ENCODE data around the gene VAT1L. TPM values are rescaled to one million over a fixed set of nuclear protein-coding genes. Genes with fewer than 3 reads are reported as not detected.
A peak's percentile ranks its signal among the peaks of the same experiment; 100 is the strongest.

VAT1L gene
- polyA plus RNA-seq, 1 donor: 14.8 TPM

DNA sequence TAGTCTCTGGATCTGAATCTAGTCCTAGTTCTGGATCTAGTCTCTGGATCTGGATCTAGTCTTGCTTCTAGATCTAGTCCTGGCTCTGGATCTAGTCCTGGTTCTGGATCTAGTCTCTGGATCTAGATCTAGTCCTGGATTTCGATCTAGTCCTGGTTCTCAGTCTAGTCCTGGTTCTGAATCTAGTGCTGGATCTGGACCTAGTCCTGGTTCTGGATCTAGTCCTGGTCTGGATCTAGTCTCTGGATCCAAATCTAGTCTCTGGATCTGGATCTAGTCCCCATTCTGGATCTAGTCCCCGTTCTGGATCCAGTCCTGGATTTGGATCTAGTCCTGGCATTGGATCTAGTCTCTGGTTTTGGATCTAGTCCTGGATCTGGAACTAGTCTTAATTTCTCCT is 29.9 kb upstream of the VAT1L start:
- Histone ChIP-seq H3K27me3 (ENCODE audit: control insufficient read depth, insufficient read depth, low read length) (no peaks in the 10 kb centered on the region), H3K4me1 (ENCODE audit: control insufficient read depth, insufficient read depth, low read length) (no peaks in the 10 kb centered on the region), H3K9me3 (ENCODE audit: control insufficient read depth, low read depth, low read length) (no peaks in the 10 kb centered on the region), H3K36me3 (ENCODE audit: control insufficient read depth, insufficient read depth, low read length) (no peaks in the 10 kb centered on the region), H3K4me3 (ENCODE audit: low read length) (no peak overlapping the region), H3K27ac (ENCODE audit: low read length) (no peak overlapping the region)
- no peak for DNase-seq
- WGBS (ENCODE audit: insufficient coverage, low lambda C conversion rate): 100% methylated on average over 1 of the region's 2 CpGs

DNA sequence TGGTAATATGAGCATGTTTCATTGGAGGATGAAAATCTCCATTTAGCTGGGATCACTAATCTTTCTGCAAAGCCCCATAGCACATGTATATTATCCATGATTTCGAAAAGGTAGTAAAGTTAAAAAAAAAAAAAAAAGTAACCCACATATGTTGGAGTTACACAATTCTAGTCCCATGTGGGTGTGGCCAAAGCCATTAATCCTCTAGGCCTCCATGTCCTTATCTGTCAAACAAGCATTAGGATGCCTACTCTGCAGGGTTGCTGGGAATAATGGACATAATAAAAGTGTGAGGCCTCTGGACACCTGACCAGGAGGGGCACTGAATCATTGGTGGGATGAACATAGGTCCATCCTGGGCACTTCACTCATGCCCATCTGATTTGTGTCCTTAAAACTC is 29.2 kb upstream of the VAT1L start:
- Histone ChIP-seq H3K9me3 (ENCODE audit: control insufficient read depth, low read depth, low read length) (no peaks in the 10 kb centered on the region), H3K4me3 (ENCODE audit: low read length) (no peak overlapping the region), H3K27ac (ENCODE audit: low read length) (no peak overlapping the region), H3K4me1 (ENCODE audit: control insufficient read depth, insufficient read depth, low read length) (no peaks in the 10 kb centered on the region), H3K36me3 (ENCODE audit: control insufficient read depth, insufficient read depth, low read length) (no peaks in the 10 kb centered on the region), H3K27me3 (ENCODE audit: control insufficient read depth, insufficient read depth, low read length) (no peaks in the 10 kb centered on the region)
- DNase-seq: peak; percentile 26 to 51
- no CpG with 5 or more reads among the region's 1 CpG for WGBS (ENCODE audit: insufficient coverage, low lambda C conversion rate)

DNA sequence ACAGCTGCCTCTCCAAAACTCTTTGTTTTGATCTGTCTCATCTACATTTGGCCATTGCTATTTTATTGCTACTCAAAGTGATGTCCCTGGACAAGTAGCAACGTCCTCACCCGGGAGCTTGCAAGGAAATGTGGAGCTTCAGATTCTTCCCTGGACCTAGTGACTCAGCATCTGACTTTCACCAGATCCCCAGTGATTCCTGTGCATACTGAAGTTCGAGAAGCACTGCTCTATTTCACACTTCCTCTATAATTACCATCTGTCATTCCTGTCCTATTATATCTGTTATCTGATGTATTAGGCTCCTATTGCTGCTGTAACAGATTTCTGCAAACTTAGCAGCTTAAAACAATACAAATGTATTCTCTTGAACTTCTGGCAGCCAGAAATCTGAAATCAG is 28.5 kb upstream of the VAT1L start:
- Histone ChIP-seq H3K4me1 (ENCODE audit: control insufficient read depth, insufficient read depth, low read length) (no peaks in the 10 kb centered on the region), H3K27me3 (ENCODE audit: control insufficient read depth, insufficient read depth, low read length) (no peaks in the 10 kb centered on the region), H3K9me3 (ENCODE audit: control insufficient read depth, low read depth, low read length) (no peaks in the 10 kb centered on the region), H3K36me3 (ENCODE audit: control insufficient read depth, insufficient read depth, low read length) (no peaks in the 10 kb centered on the region), H3K4me3 (ENCODE audit: low read length) (no peak overlapping the region), H3K27ac (ENCODE audit: low read length) (no peak overlapping the region)
- no peak for DNase-seq
- 43% methylated on average over 1 of the region's 3 CpGs for WGBS (ENCODE audit: insufficient coverage, low lambda C conversion rate)

DNA sequence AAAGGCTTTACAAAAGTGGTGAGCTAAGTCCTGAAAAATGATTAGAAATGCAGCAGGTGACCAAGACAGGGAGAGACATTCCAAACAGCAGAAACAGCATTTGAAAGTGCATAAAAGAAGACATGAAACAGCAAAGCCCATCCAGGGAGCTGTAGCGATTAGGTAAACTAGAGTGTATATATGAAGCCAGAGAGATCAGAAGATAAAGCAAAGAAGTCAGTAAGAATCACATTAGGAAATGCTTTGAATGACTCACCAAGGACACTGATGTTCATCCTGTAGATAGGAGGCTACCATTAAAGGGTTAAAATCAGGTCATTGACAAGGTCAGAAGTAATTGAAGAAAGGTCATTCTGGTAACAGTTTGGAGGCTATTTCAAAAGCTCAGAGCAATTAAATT is 27.6 kb upstream of the VAT1L start:
- 80% methylated on average over 1 of the region's 1 CpG for WGBS (ENCODE audit: insufficient coverage, low lambda C conversion rate)
- no peaks in the 10 kb centered on the region for H3K4me1 ChIP-seq (ENCODE audit: control insufficient read depth, insufficient read depth, low read length)
- H3K4me3 ChIP-seq (ENCODE audit: low read length): no peak overlapping the region
- no peaks in the 10 kb centered on the region for H3K27me3 ChIP-seq (ENCODE audit: control insufficient read depth, insufficient read depth, low read length)
- DNase-seq: no peak
- H3K9me3 ChIP-seq (ENCODE audit: control insufficient read depth, low read depth, low read length): no peaks in the 10 kb centered on the region
- H3K27ac ChIP-seq (ENCODE audit: low read length): no peak overlapping the region
- no peaks in the 10 kb centered on the region for H3K36me3 ChIP-seq (ENCODE audit: control insufficient read depth, insufficient read depth, low read length)

DNA sequence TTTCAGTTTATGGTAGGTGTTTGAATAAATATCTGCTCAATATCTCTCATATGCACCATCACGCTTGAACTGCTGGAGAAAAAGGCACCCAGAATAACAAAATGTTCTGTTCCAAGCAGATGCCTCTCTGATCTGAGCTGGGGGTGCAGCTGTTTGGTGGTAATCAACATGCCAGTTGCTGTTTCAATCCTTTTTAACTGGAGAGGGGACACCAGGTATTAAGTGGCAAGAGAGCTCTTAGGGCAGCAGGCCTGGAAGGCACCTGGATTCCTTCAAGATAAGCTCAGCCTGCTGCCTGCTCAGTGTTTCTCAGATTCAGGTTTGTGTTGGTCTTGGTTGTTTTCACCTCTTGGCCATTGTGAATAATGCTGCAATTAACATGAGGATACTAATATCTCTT is 27.2 kb upstream of the VAT1L start:
- DNase-seq: no peak
- H3K9me3 ChIP-seq (ENCODE audit: control insufficient read depth, low read depth, low read length): no peaks in the 10 kb centered on the region
- no peaks in the 10 kb centered on the region for H3K4me1 ChIP-seq (ENCODE audit: control insufficient read depth, insufficient read depth, low read length)
- no peak overlapping the region for H3K27ac ChIP-seq (ENCODE audit: low read length)
- no peaks in the 10 kb centered on the region for H3K36me3 ChIP-seq (ENCODE audit: control insufficient read depth, insufficient read depth, low read length)
- WGBS (ENCODE audit: insufficient coverage, low lambda C conversion rate): no CpG with 5 or more reads among the region's 1 CpG
- no peaks in the 10 kb centered on the region for H3K27me3 ChIP-seq (ENCODE audit: control insufficient read depth, insufficient read depth, low read length)
- H3K4me3 ChIP-seq (ENCODE audit: low read length): no peak overlapping the region

DNA sequence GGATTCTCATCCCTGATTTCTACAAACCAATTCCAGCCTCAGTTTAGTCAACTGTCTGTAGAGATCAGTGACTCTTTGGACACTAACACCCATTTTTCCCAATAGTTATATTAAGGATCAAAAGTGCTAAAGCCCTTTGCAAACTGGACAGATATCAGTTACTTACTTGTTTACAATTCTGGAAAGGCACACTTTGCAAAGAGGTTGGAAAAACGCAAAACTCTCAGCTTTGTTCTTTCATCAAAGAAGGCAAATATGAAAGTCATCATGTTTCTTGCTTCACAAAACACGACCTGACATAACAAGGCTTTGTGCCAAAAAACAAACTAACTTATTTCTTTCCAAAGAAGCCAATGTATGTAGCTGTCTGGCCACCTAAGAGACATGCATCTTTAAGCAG is 26.1 kb upstream of the VAT1L start:
- Histone ChIP-seq H3K36me3 (ENCODE audit: control insufficient read depth, insufficient read depth, low read length) (no peaks in the 10 kb centered on the region), H3K9me3 (ENCODE audit: control insufficient read depth, low read depth, low read length) (no peaks in the 10 kb centered on the region), H3K4me3 (ENCODE audit: low read length) (no peak overlapping the region), H3K27ac (ENCODE audit: low read length) (no peak overlapping the region), H3K27me3 (ENCODE audit: control insufficient read depth, insufficient read depth, low read length) (no peaks in the 10 kb centered on the region), H3K4me1 (ENCODE audit: control insufficient read depth, insufficient read depth, low read length) (no peaks in the 10 kb centered on the region)
- 57% methylated on average over 1 of the region's 2 CpGs for WGBS (ENCODE audit: insufficient coverage, low lambda C conversion rate)
- DNase-seq: no peak

DNA sequence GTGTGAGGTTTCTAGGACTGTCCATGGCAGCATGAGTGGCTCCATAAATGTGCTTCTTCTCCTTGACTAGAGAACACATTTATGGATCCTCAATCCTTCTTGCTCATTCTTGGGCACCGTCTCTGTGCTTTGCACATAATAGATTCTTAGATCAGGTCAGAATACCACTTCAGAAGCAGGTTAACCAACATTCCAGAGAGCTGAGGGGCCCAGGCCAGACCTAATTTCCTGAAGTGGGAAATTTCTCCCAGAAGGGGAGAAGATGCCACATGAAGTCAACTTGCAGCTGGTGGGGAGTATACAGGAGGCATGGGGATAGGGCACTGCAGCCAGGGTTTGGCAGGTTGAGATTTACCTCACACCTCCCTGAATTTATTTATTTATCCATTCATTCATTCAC is 24.4 kb upstream of the VAT1L start:
- no peak for DNase-seq
- Histone ChIP-seq H3K36me3 (ENCODE audit: control insufficient read depth, insufficient read depth, low read length) (no peaks in the 10 kb centered on the region), H3K4me3 (ENCODE audit: low read length) (no peak overlapping the region), H3K27ac (ENCODE audit: low read length) (no peak overlapping the region), H3K27me3 (ENCODE audit: control insufficient read depth, insufficient read depth, low read length) (no peaks in the 10 kb centered on the region), H3K4me1 (ENCODE audit: control insufficient read depth, insufficient read depth, low read length) (no peaks in the 10 kb centered on the region), H3K9me3 (ENCODE audit: control insufficient read depth, low read depth, low read length) (no peaks in the 10 kb centered on the region)
- no CpG with 5 or more reads among the region's 1 CpG for WGBS (ENCODE audit: insufficient coverage, low lambda C conversion rate)

DNA sequence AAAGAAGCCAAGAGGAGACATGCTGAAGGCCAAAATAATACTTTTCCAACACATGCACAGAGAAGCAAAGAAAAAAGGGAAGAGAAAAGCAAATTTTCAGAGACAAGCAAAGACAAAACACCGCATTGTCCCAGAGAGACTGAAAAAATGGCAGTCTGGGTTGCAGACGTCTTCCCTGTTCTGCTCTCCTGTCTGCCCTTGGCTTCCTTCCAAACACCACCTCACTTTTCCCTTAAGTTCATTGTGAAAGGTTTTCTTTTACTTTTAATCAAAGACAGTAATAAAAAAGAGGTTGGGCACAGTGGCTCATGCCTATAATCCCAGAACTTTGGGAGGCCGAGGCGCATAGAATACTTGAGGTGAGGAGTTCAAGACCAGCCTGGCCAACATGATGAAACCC is 21.2 kb upstream of the VAT1L start:
- H3K9me3 ChIP-seq (ENCODE audit: control insufficient read depth, low read depth, low read length): no peaks in the 10 kb centered on the region
- no peak for DNase-seq
- no peak overlapping the region for H3K4me3 ChIP-seq (ENCODE audit: low read length)
- no peaks in the 10 kb centered on the region for H3K4me1 ChIP-seq (ENCODE audit: control insufficient read depth, insufficient read depth, low read length)
- WGBS (ENCODE audit: insufficient coverage, low lambda C conversion rate): no CpG with 5 or more reads among the region's 4 CpGs
- H3K27me3 ChIP-seq (ENCODE audit: control insufficient read depth, insufficient read depth, low read length): no peaks in the 10 kb centered on the region
- H3K36me3 ChIP-seq (ENCODE audit: control insufficient read depth, insufficient read depth, low read length): no peaks in the 10 kb centered on the region
- H3K27ac ChIP-seq (ENCODE audit: low read length): no peak overlapping the region

DNA sequence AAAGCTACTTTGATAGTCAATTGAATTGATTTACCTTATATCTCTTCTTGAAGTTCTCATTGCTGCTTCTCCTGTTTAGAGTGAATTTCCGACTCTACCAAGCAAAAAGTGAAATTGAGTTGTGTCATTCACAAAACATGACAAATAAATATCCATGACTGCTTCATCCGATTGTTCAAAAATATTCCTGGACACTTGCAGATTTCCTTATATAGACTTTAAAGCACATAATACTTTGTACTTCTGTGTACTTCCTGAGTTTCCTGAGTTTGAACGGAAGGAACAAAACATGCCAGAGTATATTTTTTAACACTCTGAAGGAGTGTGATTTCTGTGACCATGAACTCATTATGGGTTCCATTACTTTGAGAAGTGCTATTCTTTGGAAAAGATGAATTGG is 20.5 kb upstream of the VAT1L start:
- H3K27me3 ChIP-seq (ENCODE audit: control insufficient read depth, insufficient read depth, low read length): no peaks in the 10 kb centered on the region
- DNase-seq: no peak
- H3K9me3 ChIP-seq (ENCODE audit: control insufficient read depth, low read depth, low read length): no peaks in the 10 kb centered on the region
- H3K36me3 ChIP-seq (ENCODE audit: control insufficient read depth, insufficient read depth, low read length): no peaks in the 10 kb centered on the region
- H3K4me3 ChIP-seq (ENCODE audit: low read length): no peak overlapping the region
- no peaks in the 10 kb centered on the region for H3K4me1 ChIP-seq (ENCODE audit: control insufficient read depth, insufficient read depth, low read length)
- no CpG with 5 or more reads among the region's 3 CpGs for WGBS (ENCODE audit: insufficient coverage, low lambda C conversion rate)
- H3K27ac ChIP-seq (ENCODE audit: low read length): no peak overlapping the region

DNA sequence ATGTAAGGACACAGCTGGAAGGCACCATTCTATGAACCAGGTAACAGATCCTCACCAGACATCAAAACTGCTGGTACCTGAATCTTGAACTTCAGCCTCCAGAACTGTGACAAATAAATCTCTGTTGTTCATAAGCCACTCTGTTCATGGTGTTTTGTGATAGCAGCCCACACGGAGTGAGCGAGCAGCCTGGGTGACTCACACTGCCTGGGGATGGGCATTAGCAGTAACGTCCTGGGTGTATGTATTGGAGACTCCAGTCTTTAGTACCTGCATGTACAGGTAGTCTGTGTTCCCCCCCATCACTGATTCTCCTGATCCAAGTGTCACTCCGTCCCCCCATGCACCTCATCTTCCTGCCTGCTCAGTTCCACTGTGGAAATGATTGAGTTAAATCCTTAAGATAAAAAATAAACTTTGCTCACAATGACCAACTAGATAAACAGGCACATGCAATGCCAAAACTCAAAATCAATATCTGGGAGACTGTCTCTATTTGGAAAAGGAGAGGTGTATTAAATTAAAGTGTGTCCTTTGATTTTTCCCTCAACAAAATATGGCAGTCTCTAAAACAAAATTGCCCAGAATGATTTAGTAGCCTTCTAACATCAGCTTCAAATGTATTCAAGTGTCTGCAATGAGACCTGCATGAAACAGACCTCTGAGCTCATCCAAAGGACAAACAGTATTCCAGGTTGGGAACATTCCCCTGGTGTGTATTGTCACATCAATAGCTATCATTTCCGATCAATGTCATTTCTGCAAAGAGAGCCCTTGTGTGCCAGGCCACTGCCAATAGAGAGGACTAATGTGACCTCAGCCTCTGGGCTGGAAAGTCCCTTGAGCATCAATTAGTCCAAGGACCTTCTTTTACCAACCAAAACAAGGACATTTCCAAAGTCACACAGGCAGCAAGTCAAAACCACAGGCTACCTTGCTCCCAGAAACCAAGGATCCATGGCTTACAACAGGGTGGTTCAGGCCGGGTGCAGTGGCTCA is 12.2 kb upstream of the VAT1L start:
- no peak for DNase-seq
- H3K27ac ChIP-seq (ENCODE audit: low read length): no peak overlapping the region
- no peak overlapping the region for H3K4me3 ChIP-seq (ENCODE audit: low read length)
- H3K27me3 ChIP-seq (ENCODE audit: control insufficient read depth, insufficient read depth, low read length): no peaks in the 10 kb centered on the region
- H3K4me1 ChIP-seq (ENCODE audit: control insufficient read depth, insufficient read depth, low read length): no peaks in the 10 kb centered on the region
- H3K36me3 ChIP-seq (ENCODE audit: control insufficient read depth, insufficient read depth, low read length): no peaks in the 10 kb centered on the region
- no peaks in the 10 kb centered on the region for H3K9me3 ChIP-seq (ENCODE audit: control insufficient read depth, low read depth, low read length)
- WGBS (ENCODE audit: insufficient coverage, low lambda C conversion rate): no CpG with 5 or more reads among the region's 6 CpGs

DNA sequence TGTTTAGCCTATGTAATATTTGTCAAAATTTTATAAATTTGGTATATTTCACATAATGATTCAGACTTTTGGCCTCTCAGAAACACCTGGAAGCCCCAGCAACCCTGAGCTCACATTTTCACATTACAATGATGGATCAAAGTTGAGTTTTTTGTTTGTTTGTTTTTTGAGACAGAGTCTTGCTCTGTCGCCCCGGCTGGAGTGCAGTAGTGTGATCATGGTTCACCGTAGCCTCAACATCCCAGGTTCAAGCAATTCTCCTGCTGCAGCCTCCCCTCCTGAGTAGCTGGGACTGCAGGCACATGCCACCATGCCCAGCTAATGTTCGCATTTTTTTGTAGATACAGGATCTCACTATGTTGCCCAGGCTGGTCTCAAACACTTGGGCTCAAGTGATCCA is 10.6 kb upstream of the VAT1L start:
- Histone ChIP-seq H3K27me3 (ENCODE audit: control insufficient read depth, insufficient read depth, low read length) (no peaks in the 10 kb centered on the region), H3K4me3 (ENCODE audit: low read length) (no peak overlapping the region), H3K36me3 (ENCODE audit: control insufficient read depth, insufficient read depth, low read length) (no peaks in the 10 kb centered on the region), H3K27ac (ENCODE audit: low read length) (no peak overlapping the region), H3K4me1 (ENCODE audit: control insufficient read depth, insufficient read depth, low read length) (no peaks in the 10 kb centered on the region), H3K9me3 (ENCODE audit: control insufficient read depth, low read depth, low read length) (no peaks in the 10 kb centered on the region)
- DNase-seq: no peak
- WGBS (ENCODE audit: insufficient coverage, low lambda C conversion rate): no CpG with 5 or more reads among the region's 4 CpGs

All from large intestine (tissue), 3 donors.